ENCODE results near the gene CAMTA1.
"Not testable (repeated sequence)": the region's sequence is repeated elsewhere in the genome, so short reads cannot be mapped to it uniquely, and the experiment has no call there.

CAMTA1 gene

GRCh38 chr1:6803357-6803756, 18.1 kb downstream of the CAMTA1 start:
- TF ChIP-seq CTCF (IDR thresholded peaks at IDR 0.05; ENCODE audit: borderline replicate concordance, control extremely low read depth, extremely low read depth, insufficient read depth, missing control alignments): no peak
- in situ Hi-C loops (cut with MboI; ENCODE audit: low sequenced_read_pairs, unreplicated experiment): no loop called here
- no peak for DNase-seq (ENCODE audit: low spot score)

GRCh38 chr1:6805004-6805416, 19.8 kb downstream of the CAMTA1 start:
- TF ChIP-seq CTCF (IDR thresholded peaks at IDR 0.05; ENCODE audit: borderline replicate concordance, control extremely low read depth, extremely low read depth, insufficient read depth, missing control alignments): no peak
- no peak for DNase-seq (ENCODE audit: low spot score)
- in situ Hi-C loops (cut with MboI; ENCODE audit: low sequenced_read_pairs, unreplicated experiment): no loop called here

- TF ChIP-seq CTCF (IDR thresholded peaks at IDR 0.05; ENCODE audit: borderline replicate concordance, control extremely low read depth, extremely low read depth, insufficient read depth, missing control alignments): no peak
- in situ Hi-C loops (cut with MboI; ENCODE audit: low sequenced_read_pairs, unreplicated experiment): no loop called here
- DNase-seq (ENCODE audit: low spot score): no peak
Measured at GRCh38 chr1:6807782-6808181, 22.5 kb downstream of the CAMTA1 start.

- no peak for TF ChIP-seq CTCF (IDR thresholded peaks at IDR 0.05; ENCODE audit: borderline replicate concordance, control extremely low read depth, extremely low read depth, insufficient read depth, missing control alignments)
- DNase-seq (ENCODE audit: low spot score): no peak
- in situ Hi-C loops (cut with MboI; ENCODE audit: low sequenced_read_pairs, unreplicated experiment): no loop called here
Measured at GRCh38 chr1:6809461-6809860, 24.2 kb downstream of the CAMTA1 start.

- in situ Hi-C loops (cut with MboI; ENCODE audit: low sequenced_read_pairs, unreplicated experiment); DNase-seq (ENCODE audit: low spot score): not testable (repeated sequence)
Measured at GRCh38 chr1:6810146-6810734, 25.0 kb downstream of the CAMTA1 start.

- no peak for DNase-seq (ENCODE audit: low spot score)
- in situ Hi-C loops (cut with MboI; ENCODE audit: low sequenced_read_pairs, unreplicated experiment): no loop called here
- TF ChIP-seq CTCF (IDR thresholded peaks at IDR 0.05; ENCODE audit: borderline replicate concordance, control extremely low read depth, extremely low read depth, insufficient read depth, missing control alignments): no peak
Measured at GRCh38 chr1:6811583-6811982, 26.3 kb downstream of the CAMTA1 start.

- no peak for DNase-seq (ENCODE audit: low spot score)
- in situ Hi-C loops (cut with MboI; ENCODE audit: low sequenced_read_pairs, unreplicated experiment): no loop called here
- no peak for TF ChIP-seq CTCF (IDR thresholded peaks at IDR 0.05; ENCODE audit: borderline replicate concordance, control extremely low read depth, extremely low read depth, insufficient read depth, missing control alignments)
Measured at GRCh38 chr1:6813165-6813564, 27.9 kb downstream of the CAMTA1 start.
